Osteoblast (primary cell): Measurements from ENCODE around the gene MYCBPAP. TPM values are rescaled to one million over a fixed set of nuclear protein-coding genes. Genes with fewer than 3 reads are reported as not detected.

Experiments used
- DNase-seq: peaks from one replicate; pipeline ENCODE4 v3.0.0; 2011; ENCODE audit warnings: low spot score, mixed read lengths; ENCODE audit not compliant: insufficient read length; ENCODE audit errors: missing footprints
- H2AFZ ChIP-seq: 2 replicates; pipeline ENCODE4 v1.6.0; 2011; ENCODE audit warnings: mild to moderate bottlenecking, low read length
- H3K27ac ChIP-seq: 2 replicates; pipeline ENCODE4 v1.5.1; 2011; ENCODE audit warnings: mild to moderate bottlenecking, low read depth, low read length, moderate library complexity
- H3K27me3 ChIP-seq: 2 replicates; pipeline ENCODE4 v1.6.0; 2012; ENCODE audit warnings: mild to moderate bottlenecking, control low read depth, inconsistent platforms, low read length, moderate library complexity; ENCODE audit not compliant: insufficient read depth
- H3K36me3 ChIP-seq: 2 replicates; pipeline ENCODE4 v1.5.1; 2011; ENCODE audit warnings: mild to moderate bottlenecking, low read length, control low read depth, moderate library complexity; ENCODE audit not compliant: insufficient read depth
- H3K4me1 ChIP-seq: 2 replicates; pipeline ENCODE4 v1.5.1; 2011; ENCODE audit warnings: mild to moderate bottlenecking, low read length, control low read depth, moderate library complexity; ENCODE audit not compliant: insufficient read depth
- H3K4me2 ChIP-seq: 2 replicates; pipeline ENCODE4 v1.6.0; 2011; ENCODE audit warnings: mild to moderate bottlenecking, low read length; ENCODE audit not compliant: insufficient read depth
- H3K4me3 ChIP-seq: fragments of 200-600 bp; sonication (generic); 3 replicates; pipeline ENCODE4 v1.5.1; 2012; ENCODE audit warnings: mild to moderate bottlenecking, low read length, inconsistent platforms; ENCODE audit not compliant: insufficient read depth
- H3K79me2 ChIP-seq: 2 replicates; pipeline ENCODE4 v1.6.0; 2012; ENCODE audit warnings: mild to moderate bottlenecking, low read length, control low read depth, inconsistent platforms; ENCODE audit not compliant: insufficient read depth
- H3K9me3 ChIP-seq: 2 replicates; pipeline ENCODE4 v1.5.1; 2011; ENCODE audit warnings: low read depth, low read length, control low read depth
- H4K20me1 ChIP-seq: 2 replicates; pipeline ENCODE4 v1.6.0; 2012; ENCODE audit warnings: mild to moderate bottlenecking, low read length, control low read depth; ENCODE audit not compliant: insufficient read depth
- total RNA-seq: library from RNA; depleted of rRNA; stranded (reverse); fragments of >200 nt; gene quantifications from 2 replicates; pipeline ENCODE4 v1.2.3, GENCODE V29; 2012
- TF ChIP-seq, protein P1 (sequence below): IDR thresholded peaks from 2 replicates; pipeline ENCODE4 v1.5.1; 2011; ENCODE audit warnings: mild to moderate bottlenecking, low read depth, low read length, moderate library complexity; ENCODE audit errors: extremely low read depth

The MYCBPAP gene
- total RNA-seq, 1 donor, result 0.36 TPM

DNA sequence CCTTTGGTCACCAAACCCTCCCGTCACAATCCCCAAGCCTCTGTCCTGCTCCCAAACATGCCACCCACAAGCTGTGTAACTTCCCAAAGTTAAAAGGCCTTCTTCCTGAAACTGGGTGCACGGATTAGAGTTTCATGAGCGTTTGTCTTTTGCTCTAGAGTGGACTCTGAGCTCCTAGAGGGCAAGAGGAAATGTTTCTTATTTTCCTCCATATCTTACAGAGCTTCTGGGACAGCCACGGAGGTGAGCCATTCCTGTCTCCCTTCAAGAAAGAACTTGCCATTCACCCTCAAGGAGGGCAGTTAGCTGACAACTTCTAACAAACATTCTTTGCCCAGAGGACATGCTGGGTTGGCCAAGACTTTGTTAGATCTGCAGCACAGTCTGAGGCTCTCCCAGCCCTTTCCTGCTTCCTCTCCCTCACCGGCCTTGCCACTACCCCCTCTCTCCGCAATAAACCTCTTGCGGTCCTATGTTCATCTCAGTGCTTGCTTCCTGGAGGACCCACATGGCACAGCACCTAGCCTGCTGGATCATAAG is 2.6 kb upstream of the MYCBPAP start:
- Histone ChIP-seq H2AFZ (peak overlapping the region; percentile 50), H3K4me2 (no peak overlapping the region), H3K4me1 (peaks cover 11% of the 10 kb centered on the region), H3K79me2 (no peaks in the 10 kb centered on the region), H3K27ac (no peak overlapping the region), H3K9me3 (no peaks in the 10 kb centered on the region), H3K27me3 (no peaks in the 10 kb centered on the region), H3K4me3 (no peak overlapping the region), H4K20me1 (no peaks in the 10 kb centered on the region), H3K36me3 (no peaks in the 10 kb centered on the region)
- peak; percentile 58 for DNase-seq
- TF ChIP-seq, protein P1, sequence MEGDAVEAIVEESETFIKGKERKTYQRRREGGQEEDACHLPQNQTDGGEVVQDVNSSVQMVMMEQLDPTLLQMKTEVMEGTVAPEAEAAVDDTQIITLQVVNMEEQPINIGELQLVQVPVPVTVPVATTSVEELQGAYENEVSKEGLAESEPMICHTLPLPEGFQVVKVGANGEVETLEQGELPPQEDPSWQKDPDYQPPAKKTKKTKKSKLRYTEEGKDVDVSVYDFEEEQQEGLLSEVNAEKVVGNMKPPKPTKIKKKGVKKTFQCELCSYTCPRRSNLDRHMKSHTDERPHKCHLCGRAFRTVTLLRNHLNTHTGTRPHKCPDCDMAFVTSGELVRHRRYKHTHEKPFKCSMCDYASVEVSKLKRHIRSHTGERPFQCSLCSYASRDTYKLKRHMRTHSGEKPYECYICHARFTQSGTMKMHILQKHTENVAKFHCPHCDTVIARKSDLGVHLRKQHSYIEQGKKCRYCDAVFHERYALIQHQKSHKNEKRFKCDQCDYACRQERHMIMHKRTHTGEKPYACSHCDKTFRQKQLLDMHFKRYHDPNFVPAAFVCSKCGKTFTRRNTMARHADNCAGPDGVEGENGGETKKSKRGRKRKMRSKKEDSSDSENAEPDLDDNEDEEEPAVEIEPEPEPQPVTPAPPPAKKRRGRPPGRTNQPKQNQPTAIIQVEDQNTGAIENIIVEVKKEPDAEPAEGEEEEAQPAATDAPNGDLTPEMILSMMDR, result no peak

- no peaks in the 10 kb centered on the region for H4K20me1 ChIP-seq
- H3K36me3 ChIP-seq, result no peaks in the 10 kb centered on the region
- H3K27me3 ChIP-seq, result no peaks in the 10 kb centered on the region
- H3K4me3 ChIP-seq, result no peak overlapping the region
- peaks cover 17% of the 10 kb centered on the region for H3K4me1 ChIP-seq
- no peak overlapping the region for H3K27ac ChIP-seq
- peak overlapping the region; percentile 50 for H2AFZ ChIP-seq
- H3K79me2 ChIP-seq, result no peaks in the 10 kb centered on the region
- TF ChIP-seq, protein P1, result no peak
- no peak overlapping the region for H3K4me2 ChIP-seq
- peak; percentile 18 for DNase-seq
- H3K9me3 ChIP-seq, result no peaks in the 10 kb centered on the region
Measured at GRCh38 chr17:50506298-50506697, 1.9 kb upstream of the MYCBPAP start.

GRCh38 chr17:50508573-50509460 is 578 bp downstream of the MYCBPAP start:
- Histone ChIP-seq H2AFZ (peak overlapping the region; percentile 73), H3K4me2 (peak overlapping the region; percentile 75), H3K36me3 (no peaks in the 10 kb centered on the region), H3K4me3 (peak overlapping the region; percentile 79), H3K79me2 (no peaks in the 10 kb centered on the region), H3K27me3 (no peaks in the 10 kb centered on the region), H3K4me1 (peaks cover 19% of the 10 kb centered on the region), H4K20me1 (no peaks in the 10 kb centered on the region), H3K9me3 (no peaks in the 10 kb centered on the region), H3K27ac (peak overlapping the region; percentile 18)
- TF ChIP-seq, protein P1, result no peak
- peak; percentile 81 for DNase-seq

DNA sequence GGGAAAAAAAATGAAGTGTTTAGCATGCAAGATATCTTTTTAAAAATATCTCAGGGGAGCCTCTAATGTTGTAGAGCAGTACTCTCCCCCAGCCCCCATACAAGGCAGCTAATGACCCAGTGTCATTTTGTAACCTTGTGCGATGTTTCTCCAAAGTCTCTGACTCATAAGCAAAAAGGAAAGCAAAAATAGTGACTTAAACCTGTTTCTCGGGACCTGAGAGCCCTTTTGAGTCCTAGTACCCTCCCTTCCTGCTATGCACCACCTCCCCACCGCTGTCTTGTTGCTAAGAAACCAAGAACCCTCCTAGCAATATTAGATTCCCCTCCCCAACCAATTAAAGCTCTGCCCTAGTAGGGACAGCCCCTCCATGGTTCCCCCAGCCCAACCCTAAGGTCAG is 2.8 kb downstream of the MYCBPAP start:
- no peaks in the 10 kb centered on the region for H3K9me3 ChIP-seq
- peaks cover 31% of the 10 kb centered on the region for H3K4me1 ChIP-seq
- H3K27ac ChIP-seq, result no peak overlapping the region
- H4K20me1 ChIP-seq, result no peaks in the 10 kb centered on the region
- no peaks in the 10 kb centered on the region for H3K79me2 ChIP-seq
- TF ChIP-seq, protein P1, result no peak
- H2AFZ ChIP-seq, result no peak overlapping the region
- H3K36me3 ChIP-seq, result no peaks in the 10 kb centered on the region
- no peaks in the 10 kb centered on the region for H3K27me3 ChIP-seq
- H3K4me3 ChIP-seq, result peak overlapping the region; percentile 9
- peak; percentile 78 for DNase-seq
- H3K4me2 ChIP-seq, result peak overlapping the region; percentile 49
